K562 (cell line): ENCODE measurements around the gene METTL24. TPM values are rescaled to one million over a fixed set of nuclear protein-coding genes. Genes with fewer than 3 reads are reported as not detected.

Source experiments
- ATAC-seq: fragments of 200-7000 bp; cut with Tn5 transposase; 3 replicates; pipeline ENCODE4 v1.9.1; 2020; ENCODE audit warnings: moderate library complexity
- BruUV-seq: library from RNA; stranded (reverse); fragments of 400-500 nt; replicated peaks from 2 replicates; lab custom pipeline; 2021; lab: Mats Ljungman, UMichigan
- CTCF ChIA-PET: fragments of 300-600 bp; formaldehyde crosslinking; extraction: SDS; loops from one replicate; lab custom pipeline; 2021; ENCODE audit warnings: low intra/inter-chr PET ratio; lab: Yijun Ruan, JAX
- POLR2A ChIA-PET: fragments of 300-600, 350-650 bp; sonication (Branson Sonifier 250); formaldehyde crosslinking; extraction: SDS; loops from one replicate; lab custom pipeline; 2021; ENCODE audit warnings: antibody characterized with exemption, inconsistent platforms; lab: Yijun Ruan, JAX
- DNase-seq, 4 experiments: peaks; one replicate each; pipeline versions ENCODE4 v3.0.0 to v3.0.0-alpha.2; 2011 to 2018; ENCODE audit warnings: low spot score in 3 of 4, mixed read lengths in 3 of 4; ENCODE audit errors: extremely low read depth in 1 of 4
- FAIRE-seq: peaks from 2 replicates; lab custom pipeline; 2011; peaks lifted over from hg19 to GRCh38; lab: Jason Lieb, UNC
- H2AFZ ChIP-seq: 2 replicates; pipeline ENCODE4 v1.6.0; 2011; ENCODE audit warnings: low read depth, low read length, control low read depth, inconsistent platforms
- H3K27ac ChIP-seq: fragments of 200-600 bp; 3 replicates; pipeline ENCODE4 v1.8.0; 2011; ENCODE audit warnings: low read depth, mild to moderate bottlenecking, control low read depth, inconsistent platforms, low read length, moderate library complexity, mixed read lengths; ENCODE audit errors: extremely low read depth
- H3K27me3 ChIP-seq, 2 experiments: fragments of 300-600 bp in 1 of 2; 2 replicates in 1 of 2; 3 replicates in 1 of 2; pipeline versions ENCODE4 v1.6.0 to v1.8.0; 2011; ENCODE audit warnings: inconsistent platforms in 2 of 2, low read length in 2 of 2, mild to moderate bottlenecking in 1 of 2, mixed read lengths in 1 of 2, moderate library complexity in 1 of 2; ENCODE audit not compliant: control insufficient read depth in 2 of 2, insufficient read depth in 2 of 2
- H3K36me3 ChIP-seq: fragments of 300-600 bp; 3 replicates; pipeline ENCODE4 v1.8.0; 2011; ENCODE audit warnings: mild to moderate bottlenecking, low read length, inconsistent platforms; ENCODE audit not compliant: control insufficient read depth, insufficient read depth
- H3K4me1 ChIP-seq, 2 experiments: fragments of 200-600 bp in 1 of 2; replicated peaks in 1 of 2; 2 replicates in 1 of 2; 3 replicates in 1 of 2; pipeline versions ENCODE4 v1.5.1 to v1.8.0; 2011; ENCODE audit warnings: inconsistent platforms in 2 of 2, low read length in 2 of 2, mild to moderate bottlenecking in 1 of 2, mixed read lengths in 1 of 2, moderate library complexity in 1 of 2; ENCODE audit not compliant: control insufficient read depth in 2 of 2, insufficient read depth in 2 of 2
- H3K4me2 ChIP-seq: 2 replicates; pipeline ENCODE4 v1.6.1; 2011; ENCODE audit warnings: low read length, control low read depth, inconsistent platforms, mixed read lengths; ENCODE audit not compliant: insufficient read depth
- H3K4me3 ChIP-seq: fragments of 200-600 bp; sonication (generic), shearing (Covaris generic); 2 replicates; pipeline ENCODE4 v1.5.1; 2016; ENCODE audit warnings: control low read depth, inconsistent platforms
- H3K79me2 ChIP-seq: fragments of 200-600 bp; 3 replicates; pipeline ENCODE4 v1.8.0; 2011; ENCODE audit warnings: low read length, inconsistent platforms; ENCODE audit not compliant: control insufficient read depth, insufficient read depth
- H3K9ac ChIP-seq, 2 experiments: 2 replicates each; pipeline versions ENCODE4 v1.6.0 to v1.6.1; 2011; ENCODE audit warnings: low read depth in 2 of 2, low read length in 2 of 2, control low read depth in 1 of 2, inconsistent platforms in 1 of 2, mild to moderate bottlenecking in 1 of 2, mixed read lengths in 1 of 2; ENCODE audit not compliant: insufficient read depth in 1 of 2
- H3K9me1 ChIP-seq: one replicate; pipeline ENCODE4 v1.6.0; 2011; ENCODE audit warnings: inconsistent platforms, mild to moderate bottlenecking, low read length, moderate library complexity; ENCODE audit not compliant: control insufficient read depth, insufficient read depth
- H3K9me3 ChIP-seq: replicated peaks from 2 replicates; pipeline ENCODE4 v1.5.1; 2011; ENCODE audit warnings: low read depth, low read length, inconsistent platforms; ENCODE audit not compliant: control insufficient read depth, insufficient read depth
- H4K20me1 ChIP-seq: replicated peaks from 2 replicates; pipeline ENCODE4 v1.6.1; 2011; ENCODE audit warnings: low read length, inconsistent platforms, mixed read lengths; ENCODE audit not compliant: control insufficient read depth, insufficient read depth
- CHD2 ChIP-seq: IDR thresholded peaks from 2 replicates; pipeline ENCODE4 v1.6.1; 2011; ENCODE audit warnings: low read depth, low read length
- MEF2D ChIP-seq: conservative IDR thresholded peaks from 2 replicates; pipeline ENCODE4 v1.6.1; 2016; ENCODE audit warnings: low read depth, missing genetic modification characterization, missing compliant biosample characterization
- STAT5B ChIP-seq: fragments of 250-450 bp; sonication (Bioruptor Pico); IDR thresholded peaks from 2 replicates; pipeline ENCODE4 v1.8.0; 2021; ENCODE audit warnings: mild to moderate bottlenecking, inconsistent platforms
- ZBTB5 ChIP-seq: fragments of 450-650 bp; IDR thresholded peaks from 2 replicates; pipeline ENCODE4 v1.6.1; 2017; ENCODE audit warnings: antibody characterized with exemption
- ZNF408 ChIP-seq: fragments of 250-450 bp; sonication (Bioruptor Pico); IDR thresholded peaks from 2 replicates; pipeline ENCODE4 v1.4.0; 2020; ENCODE audit warnings: low read depth, mild to moderate bottlenecking, moderate library complexity
- whole genome bisulfite sequencing: fragments of 100-300 bp; shearing (Covaris generic); methylation state at CpG from one replicate; pipeline ENCODE4 v1.1.6; 2016; ENCODE audit warnings: low coverage, mixed read lengths; ENCODE audit not compliant: insufficient coverage; ENCODE audit errors: missing lambda C conversion rate; 5-methylcytosine and 5-hydroxymethylcytosine counted together
- in situ Hi-C: fragments of 300-500 bp; cut with MboI; formaldehyde crosslinking; loops from 4 replicates; pipeline ENCODE4 v1.15.0; 2018; ENCODE audit warnings: inconsistent platforms, mixed read lengths
- intact Hi-C: fragments of 100-400 bp; cut with micrococcal nuclease; formaldehyde crosslinking; loops from 2 replicates; pipeline ENCODE4 v1.14.2; 2022
- polyA plus RNA-seq, 8 experiments: library from polyadenylated mRNA; depleted of rRNA in 4 of 8; stranded (reverse) in 5 of 8; unstranded in 3 of 8; fragments of >200 nt; fragmentation: Nextera tagmentation in 2 of 8; fragmentation: Illumina TruSeq in 1 of 8; extraction: Ambion mirVana in 2 of 8; extraction: Trizol in 1 of 8; gene quantifications; 2 replicates each; pipeline versions ENCODE4 v1.2.1 to v1.2.3, GENCODE V29; 2011 to 2014; ENCODE audit warnings: inconsistent platforms in 1 of 8, missing spikeins in 1 of 8
- total RNA-seq, 7 experiments: library from RNA; depleted of rRNA in 6 of 7; stranded (reverse); fragments of >200 nt in 6 of 7; fragmentation: Illumina TruSeq in 2 of 7; extraction: Trizol in 2 of 7; gene quantifications; 2 replicates each; pipeline versions ENCODE4 v1.2.1 to v1.2.3, GENCODE V29; 2011 to 2021; ENCODE audit warnings: low replicate concordance in 1 of 7

METTL24 gene
- total and polyA plus RNA-seq, 9 of the 15 experiments (the other 6 are each of a cell fraction or from before 2014, with no cell fraction given): not detected

DNA sequence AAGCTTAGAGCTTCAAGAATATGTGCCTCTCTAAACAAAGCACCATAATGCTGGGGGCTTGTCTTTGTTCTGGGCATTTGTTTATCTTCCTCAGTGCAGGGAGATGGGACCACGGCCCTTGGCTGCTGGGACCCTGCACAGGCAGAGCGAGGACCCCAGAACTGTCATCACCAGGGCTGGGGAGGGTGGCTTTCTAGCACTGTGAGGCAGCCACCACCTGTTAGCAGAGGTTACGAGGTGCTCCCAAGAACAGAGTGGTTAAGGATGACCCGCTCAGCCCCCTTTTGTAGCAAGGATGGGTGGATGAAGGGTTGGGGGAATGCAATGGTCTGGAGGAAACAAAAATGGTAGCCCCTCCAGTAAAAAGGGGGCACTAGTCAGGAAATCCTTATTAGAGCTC is 34.9 kb downstream of the METTL24 start (continued):
- no peak for TF ChIP-seq ZBTB5
- TF ChIP-seq STAT5B (CRISPR knock-in tag): no peak

DNA sequence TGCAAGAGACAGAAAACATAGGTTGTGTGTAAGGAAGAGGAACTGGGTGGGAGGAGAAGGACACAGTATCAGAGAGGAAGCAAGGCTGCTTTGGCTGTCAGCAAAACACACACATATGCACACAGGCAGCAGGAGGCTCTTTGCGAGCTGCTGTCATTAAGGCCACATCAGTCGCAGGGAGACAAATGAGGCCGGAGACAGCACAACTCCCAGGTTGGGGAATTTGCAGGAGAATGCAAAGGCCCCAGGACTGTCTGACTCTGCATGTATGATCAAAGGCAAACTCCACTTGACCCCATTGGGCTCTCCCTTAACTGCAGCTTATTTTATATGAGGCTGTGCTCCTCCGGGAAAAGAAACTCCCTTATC is 35.3 kb downstream of the METTL24 start:
- no peak for DNase-seq
- H3K27me3 ChIP-seq: peaks cover 0 to 30% of the 10 kb centered on the region in 2 experiments; a peak in 2 of 5 replicates
- TF ChIP-seq ZNF408 (CRISPR knock-in tag): no peak
- TF ChIP-seq MEF2D: no peak
- no peak for TF ChIP-seq CHD2
- TF ChIP-seq, all 486 proteins: peak for 0
- no peaks in the 10 kb centered on the region for H3K79me2 ChIP-seq
- no peaks in the 10 kb centered on the region for H3K9me1 ChIP-seq
- no peak overlapping the region for H2AFZ ChIP-seq
- H3K27ac ChIP-seq: no peak overlapping the region
- ChIA-PET POLR2A (no interaction called here), CTCF (no interaction called here)
- intact Hi-C loops: no loop called here
- no peak overlapping the region for H3K9ac ChIP-seq
- H4K20me1 ChIP-seq: no peaks in the 10 kb centered on the region
- no peak overlapping the region for H3K4me2 ChIP-seq
- BruUV-seq: no TSS peak
- no peak overlapping the region for H3K4me3 ChIP-seq
- in situ Hi-C loops: no loop called here
- no peaks in the 10 kb centered on the region for H3K4me1 ChIP-seq
- ATAC-seq (no peak), FAIRE-seq (no peak)
- H3K9me3 ChIP-seq: no peaks in the 10 kb centered on the region
- H3K36me3 ChIP-seq: no peaks in the 10 kb centered on the region
- WGBS: 2% methylated on average over 4 of the region's 4 CpGs
